ENCODE results near the gene LRRC55. TPM values are rescaled to one million over a fixed set of nuclear protein-coding genes. Genes with fewer than 3 reads are reported as not detected.

LRRC55 gene
- total RNA-seq, 1 donor from 2014 or later, result not detected

DNA sequence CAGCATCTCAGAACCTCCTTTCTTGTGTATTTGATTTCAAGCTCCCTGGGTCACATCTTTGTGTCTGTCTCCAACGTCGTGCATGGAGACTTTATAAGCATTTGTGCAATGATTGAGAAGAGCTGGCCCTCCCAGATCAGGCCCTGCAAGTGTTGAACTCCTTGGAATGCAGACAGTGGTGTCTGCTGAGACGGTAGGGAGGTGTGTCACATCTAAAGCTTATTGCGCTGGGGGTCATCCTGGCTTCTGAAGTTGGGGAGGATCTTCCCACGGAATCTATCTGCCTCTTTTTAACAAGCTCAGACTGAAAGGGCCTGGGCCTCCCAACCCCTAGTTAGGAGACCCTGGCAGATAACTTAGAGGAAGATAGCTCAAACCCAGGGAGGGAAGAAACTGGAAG lies 48.6 kb downstream of the LRRC55 start:
- H3K36me3 Mint-ChIP-seq (ENCODE audit: unreplicated experiment), result no peaks in the 10 kb centered on the region
- no peaks in the 10 kb centered on the region for H3K9me3 Mint-ChIP-seq (ENCODE audit: unreplicated experiment)
- no peak for TF ChIP-seq CTCF (IDR thresholded peaks at IDR 0.05)
- peaks cover 52% of the 10 kb centered on the region for H3K27me3 Mint-ChIP-seq (ENCODE audit: unreplicated experiment)
- DNase-seq (ENCODE audit: extremely low spot score, unreplicated experiment), result no peak
- no peak overlapping the region for H3K4me3 Mint-ChIP-seq (ENCODE audit: unreplicated experiment)
- H3K27ac Mint-ChIP-seq (ENCODE audit: unreplicated experiment), result no peak overlapping the region
- no peaks in the 10 kb centered on the region for H3K4me1 Mint-ChIP-seq (ENCODE audit: unreplicated experiment)

- H3K27ac Mint-ChIP-seq (ENCODE audit: unreplicated experiment), result no peak overlapping the region
- no peaks in the 10 kb centered on the region for H3K36me3 Mint-ChIP-seq (ENCODE audit: unreplicated experiment)
- H3K4me3 Mint-ChIP-seq (ENCODE audit: unreplicated experiment), result no peak overlapping the region
- TF ChIP-seq CTCF (IDR thresholded peaks at IDR 0.05), result no peak
- H3K4me1 Mint-ChIP-seq (ENCODE audit: unreplicated experiment), result no peaks in the 10 kb centered on the region
- H3K9me3 Mint-ChIP-seq (ENCODE audit: unreplicated experiment), result no peaks in the 10 kb centered on the region
- no peak for DNase-seq (ENCODE audit: extremely low spot score, unreplicated experiment)
- H3K27me3 Mint-ChIP-seq (ENCODE audit: unreplicated experiment), result peaks cover 54% of the 10 kb centered on the region
Observed at GRCh38 chr11:57230791-57231538, 49.2 kb downstream of the LRRC55 start.

DNA sequence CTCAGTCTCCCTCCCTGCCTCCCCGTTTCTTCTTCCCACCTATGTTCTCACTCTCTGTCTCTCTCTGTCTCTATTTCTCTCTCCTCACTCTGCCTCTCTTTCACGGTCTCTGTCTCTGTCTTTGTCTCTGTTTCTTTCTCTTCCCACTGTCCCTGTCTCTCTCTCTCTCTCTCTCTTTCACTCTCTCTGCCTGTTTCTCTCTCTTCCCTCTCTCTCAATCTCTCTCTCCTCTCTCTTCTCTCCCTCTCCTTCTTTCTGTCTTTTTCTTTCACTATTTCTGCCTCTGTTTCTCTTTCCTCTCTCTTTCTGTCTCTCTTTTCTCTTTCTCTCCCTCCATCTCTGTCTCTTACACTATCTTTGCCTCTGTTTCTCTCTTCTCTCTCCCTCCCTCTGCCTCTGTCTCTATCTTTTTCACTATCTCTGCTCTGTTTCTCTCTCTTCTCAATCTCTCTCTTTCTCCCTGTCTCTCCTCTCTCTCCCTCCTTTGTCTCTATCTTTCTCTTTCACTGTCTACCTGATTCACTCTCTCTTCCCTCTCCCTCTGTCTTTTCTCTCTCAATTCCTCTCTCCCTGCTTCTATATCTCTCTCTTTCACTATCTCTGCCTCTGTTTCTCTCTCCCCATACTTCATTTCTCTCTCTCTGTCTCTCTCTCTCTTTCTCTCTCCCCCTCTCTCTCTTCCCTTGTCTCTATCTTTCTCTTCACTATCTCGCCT lies 49.9 kb downstream of the LRRC55 start:
- no peaks in the 10 kb centered on the region for H3K36me3 Mint-ChIP-seq (ENCODE audit: unreplicated experiment)
- H3K4me3 Mint-ChIP-seq (ENCODE audit: unreplicated experiment), result no peak overlapping the region
- no peak for TF ChIP-seq CTCF (IDR thresholded peaks at IDR 0.05)
- no peak for DNase-seq (ENCODE audit: extremely low spot score, unreplicated experiment)
- H3K27ac Mint-ChIP-seq (ENCODE audit: unreplicated experiment), result no peak overlapping the region
- no peaks in the 10 kb centered on the region for H3K9me3 Mint-ChIP-seq (ENCODE audit: unreplicated experiment)
- H3K27me3 Mint-ChIP-seq (ENCODE audit: unreplicated experiment), result peaks cover 54% of the 10 kb centered on the region
- no peaks in the 10 kb centered on the region for H3K4me1 Mint-ChIP-seq (ENCODE audit: unreplicated experiment)

GRCh38 chr11:57233702-57234101 lies 51.9 kb downstream of the LRRC55 start:
- TF ChIP-seq CTCF (IDR thresholded peaks at IDR 0.05), result no peak
- Mint-ChIP-seq H3K4me3 (ENCODE audit: unreplicated experiment) (no peak overlapping the region), H3K27me3 (ENCODE audit: unreplicated experiment) (peaks cover 57% of the 10 kb centered on the region), H3K9me3 (ENCODE audit: unreplicated experiment) (no peaks in the 10 kb centered on the region), H3K27ac (ENCODE audit: unreplicated experiment) (no peak overlapping the region), H3K4me1 (ENCODE audit: unreplicated experiment) (no peaks in the 10 kb centered on the region), H3K36me3 (ENCODE audit: unreplicated experiment) (no peaks in the 10 kb centered on the region)
- DNase-seq (ENCODE audit: extremely low spot score, unreplicated experiment), result no peak
